ENCODE results near the gene MIEF2. TPM values are rescaled to one million over a fixed set of nuclear protein-coding genes. Genes with fewer than 3 reads are reported as not detected.
A peak's percentile ranks its signal among the peaks of the same experiment; 100 is the strongest.

MIEF2 gene
- total and polyA plus RNA-seq, 2 experiments from 2014 or later = 37.3 to 101 TPM

DNA sequence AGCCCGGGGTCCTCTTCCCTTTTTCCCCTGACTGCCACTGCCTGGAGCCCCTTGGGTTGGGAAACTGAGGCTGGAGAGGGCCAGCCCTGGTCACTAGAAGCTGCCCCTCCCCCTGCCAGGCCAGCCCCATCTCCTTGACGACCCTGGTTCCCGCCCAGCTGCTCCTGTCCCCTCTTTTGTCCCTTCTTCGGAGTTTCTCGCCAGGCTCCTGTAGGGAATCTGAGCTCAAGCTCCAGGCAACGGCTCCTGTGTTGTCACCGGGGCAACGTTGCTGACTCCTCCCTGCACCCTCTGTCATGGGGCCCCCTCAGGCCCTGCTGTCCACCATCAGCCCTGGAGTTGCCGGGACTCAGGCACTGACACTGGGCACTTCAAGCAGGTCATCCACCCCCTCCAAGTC, 29.3 kb upstream of the MIEF2 start:
- Histone ChIP-seq H3K27ac (no peak overlapping the region), H3K4me3 (no peak overlapping the region), H3K4me1 (ENCODE audit: low read depth) (peaks cover 11% of the 10 kb centered on the region), H3K27me3 (no peaks in the 10 kb centered on the region), H3K36me3 (peaks cover 14% of the 10 kb centered on the region), H3K9me3 (ENCODE audit: low read depth) (no peaks in the 10 kb centered on the region)
- DNase-seq (ENCODE audit: low read depth in 1 of 2, low spot score in 1 of 2) = peak in 1 of 2 donors; percentile 28
- TF ChIP-seq, protein P1, sequence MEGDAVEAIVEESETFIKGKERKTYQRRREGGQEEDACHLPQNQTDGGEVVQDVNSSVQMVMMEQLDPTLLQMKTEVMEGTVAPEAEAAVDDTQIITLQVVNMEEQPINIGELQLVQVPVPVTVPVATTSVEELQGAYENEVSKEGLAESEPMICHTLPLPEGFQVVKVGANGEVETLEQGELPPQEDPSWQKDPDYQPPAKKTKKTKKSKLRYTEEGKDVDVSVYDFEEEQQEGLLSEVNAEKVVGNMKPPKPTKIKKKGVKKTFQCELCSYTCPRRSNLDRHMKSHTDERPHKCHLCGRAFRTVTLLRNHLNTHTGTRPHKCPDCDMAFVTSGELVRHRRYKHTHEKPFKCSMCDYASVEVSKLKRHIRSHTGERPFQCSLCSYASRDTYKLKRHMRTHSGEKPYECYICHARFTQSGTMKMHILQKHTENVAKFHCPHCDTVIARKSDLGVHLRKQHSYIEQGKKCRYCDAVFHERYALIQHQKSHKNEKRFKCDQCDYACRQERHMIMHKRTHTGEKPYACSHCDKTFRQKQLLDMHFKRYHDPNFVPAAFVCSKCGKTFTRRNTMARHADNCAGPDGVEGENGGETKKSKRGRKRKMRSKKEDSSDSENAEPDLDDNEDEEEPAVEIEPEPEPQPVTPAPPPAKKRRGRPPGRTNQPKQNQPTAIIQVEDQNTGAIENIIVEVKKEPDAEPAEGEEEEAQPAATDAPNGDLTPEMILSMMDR (IDR thresholded peaks at IDR 0.05; ENCODE audit: low read depth, low read length) = no peak

DNA sequence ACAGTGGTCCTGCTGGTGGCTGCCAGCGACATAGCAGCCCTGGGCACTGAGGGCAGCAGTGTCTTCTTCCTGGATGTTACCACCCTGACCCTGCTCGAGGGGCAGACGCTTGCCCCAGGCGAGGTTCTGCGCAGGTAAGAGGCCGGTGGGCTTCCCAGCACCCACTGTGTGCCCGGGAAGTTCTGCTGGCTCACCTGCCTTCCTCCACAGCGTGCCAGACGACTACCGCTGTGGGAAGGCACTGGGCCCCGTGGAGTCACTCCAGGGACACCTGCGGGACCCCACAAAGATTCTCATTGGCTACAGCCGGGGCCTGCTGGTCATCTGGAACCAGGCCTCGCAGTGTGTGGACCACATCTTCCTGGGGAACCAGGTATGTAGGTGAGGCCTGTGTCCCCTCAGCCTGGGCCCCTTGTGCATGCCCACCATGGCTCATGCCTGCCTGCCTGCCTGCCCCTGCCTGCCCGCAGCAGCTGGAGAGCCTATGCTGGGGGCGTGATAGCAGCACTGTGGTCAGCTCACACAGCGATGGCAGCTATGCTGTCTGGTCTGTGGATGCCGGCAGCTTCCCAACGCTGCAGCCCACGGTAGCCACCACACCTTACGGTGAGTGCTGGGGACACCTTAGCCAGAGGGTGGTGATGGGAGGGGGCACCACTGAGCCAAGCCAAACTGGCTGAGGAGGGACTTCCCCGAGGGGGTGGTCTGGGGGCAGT, 26.5 kb upstream of the MIEF2 start:
- Histone ChIP-seq H3K27ac (no peak overlapping the region), H3K4me3 (no peak overlapping the region), H3K36me3 (peaks cover 19% of the 10 kb centered on the region), H3K4me1 (ENCODE audit: low read depth) (peaks cover 4% of the 10 kb centered on the region), H3K27me3 (no peaks in the 10 kb centered on the region), H3K9me3 (ENCODE audit: low read depth) (no peaks in the 10 kb centered on the region)
- TF ChIP-seq, protein P1 (IDR thresholded peaks at IDR 0.05; ENCODE audit: low read depth, low read length) = no peak
- no peak for DNase-seq (ENCODE audit: low read depth in 1 of 2, low spot score in 1 of 2)

DNA sequence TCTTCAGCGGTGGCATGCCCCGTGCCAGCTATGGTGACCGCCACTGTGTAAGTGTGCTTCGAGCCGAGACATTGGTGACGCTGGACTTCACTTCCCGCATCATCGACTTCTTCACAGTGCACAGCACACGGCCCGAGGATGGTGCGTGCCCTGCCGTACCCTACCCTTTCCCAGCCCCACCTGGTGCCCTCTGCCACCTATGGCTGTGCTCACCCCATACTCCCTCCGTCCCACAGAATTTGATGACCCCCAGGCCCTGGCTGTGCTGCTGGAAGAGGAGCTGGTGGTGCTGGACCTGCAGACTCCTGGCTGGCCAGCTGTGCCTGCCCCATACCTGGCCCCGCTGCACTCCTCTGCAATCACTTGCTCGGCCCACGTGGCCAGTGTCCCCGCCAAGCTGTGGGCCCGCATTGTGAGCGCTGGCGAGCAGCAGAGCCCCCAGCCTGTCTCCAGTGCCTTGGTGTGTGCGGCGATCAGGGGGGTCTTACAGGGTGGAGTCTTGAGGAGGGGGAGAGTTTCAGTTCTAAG, 25.5 kb upstream of the MIEF2 start:
- Histone ChIP-seq H3K36me3 (peaks cover 19% of the 10 kb centered on the region), H3K27me3 (no peaks in the 10 kb centered on the region), H3K27ac (no peak overlapping the region), H3K4me1 (ENCODE audit: low read depth) (peaks cover 11% of the 10 kb centered on the region), H3K4me3 (no peak overlapping the region), H3K9me3 (ENCODE audit: low read depth) (no peaks in the 10 kb centered on the region)
- TF ChIP-seq, protein P1 (IDR thresholded peaks at IDR 0.05; ENCODE audit: low read depth, low read length) = no peak
- DNase-seq (ENCODE audit: low read depth in 1 of 2, low spot score in 1 of 2) = no peak

DNA sequence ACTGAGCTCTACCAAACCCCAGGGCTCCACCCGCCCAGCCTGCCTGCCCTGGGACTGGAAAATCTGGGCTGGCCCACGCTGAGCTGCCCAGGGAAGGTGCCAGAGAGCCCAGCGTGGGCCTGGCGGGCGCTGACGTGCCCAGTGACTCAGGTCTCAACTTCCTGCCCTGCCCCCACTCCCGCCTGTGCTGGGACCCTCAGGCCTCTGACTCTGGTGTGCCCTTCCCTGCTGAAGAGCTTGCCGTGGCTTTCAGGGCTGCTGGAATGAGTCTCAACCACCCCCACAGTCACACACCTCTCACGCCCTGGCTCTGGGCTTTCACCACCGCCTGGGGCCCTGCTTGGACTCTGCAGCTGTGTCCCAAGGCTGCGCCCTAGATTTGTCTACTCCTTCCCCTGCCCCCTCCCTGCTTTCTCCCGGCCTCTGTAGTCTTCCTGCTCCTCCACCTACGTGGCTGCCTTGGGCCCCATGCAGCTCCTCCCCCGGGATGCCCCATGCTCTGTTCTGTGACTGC, 24.7 kb upstream of the MIEF2 start:
- Histone ChIP-seq H3K9me3 (ENCODE audit: low read depth) (no peaks in the 10 kb centered on the region), H3K36me3 (peaks cover 19% of the 10 kb centered on the region), H3K27me3 (no peaks in the 10 kb centered on the region), H3K27ac (no peak overlapping the region), H3K4me3 (no peak overlapping the region), H3K4me1 (ENCODE audit: low read depth) (peaks cover 9% of the 10 kb centered on the region)
- TF ChIP-seq, protein P1 (IDR thresholded peaks at IDR 0.05; ENCODE audit: low read depth, low read length) = no peak
- peak in 1 of 2 donors; percentile 57 for DNase-seq (ENCODE audit: low read depth in 1 of 2, low spot score in 1 of 2)

DNA sequence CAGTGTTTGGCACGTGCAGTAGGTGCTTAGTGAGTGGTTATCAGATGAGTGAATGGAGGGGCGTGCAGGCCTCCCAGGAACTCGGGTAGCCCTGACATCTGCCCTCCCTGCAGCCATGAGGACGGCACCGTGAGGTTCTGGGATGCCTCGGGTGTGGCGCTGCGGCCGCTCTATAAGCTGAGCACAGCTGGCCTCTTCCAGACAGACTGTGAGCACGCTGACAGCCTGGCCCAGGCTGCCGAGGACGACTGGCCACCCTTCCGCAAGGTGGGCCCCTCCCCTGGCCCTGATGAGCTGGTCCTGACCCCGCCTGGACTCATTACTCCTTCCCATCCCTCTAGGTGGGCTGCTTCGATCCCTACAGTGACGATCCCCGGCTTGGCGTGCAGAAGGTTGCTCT, 24.0 kb upstream of the MIEF2 start:
- TF ChIP-seq, protein P1 (IDR thresholded peaks at IDR 0.05; ENCODE audit: low read depth, low read length) = no peak
- DNase-seq (ENCODE audit: low read depth in 1 of 2, low spot score in 1 of 2) = no peak
- Histone ChIP-seq H3K4me3 (no peak overlapping the region), H3K9me3 (ENCODE audit: low read depth) (no peaks in the 10 kb centered on the region), H3K27me3 (no peaks in the 10 kb centered on the region), H3K36me3 (peaks cover 19% of the 10 kb centered on the region), H3K27ac (no peak overlapping the region), H3K4me1 (ENCODE audit: low read depth) (peaks cover 8% of the 10 kb centered on the region)
